HEK293T (cell line): ENCODE measurements around the gene ELOVL6.

Source experiments
- BHLHE40 ChIP-seq: fragments of 450-650 bp; IDR thresholded peaks from 2 replicates; pipeline ENCODE4 v1.6.1; 2016; ENCODE audit warnings: mild to moderate bottlenecking, moderate library complexity, borderline replicate concordance
- CTBP1 ChIP-seq: fragments of 450-650 bp; IDR thresholded peaks from 2 replicates; pipeline ENCODE4 v1.6.1; 2016; ENCODE audit warnings: borderline replicate concordance
- ELF4 ChIP-seq: fragments of 450-650 bp; IDR thresholded peaks from 2 replicates; pipeline ENCODE4 v1.6.1; 2017; ENCODE audit warnings: antibody characterized with exemption
- FOXA1 ChIP-seq: fragments of 450-650 bp; IDR thresholded peaks from 2 replicates; pipeline ENCODE4 v1.6.1; 2016; ENCODE audit warnings: mild to moderate bottlenecking
- FOXK2 ChIP-seq: fragments of 450-650 bp; IDR thresholded peaks from 2 replicates; pipeline ENCODE4 v1.6.1; 2016; ENCODE audit warnings: mild to moderate bottlenecking
- FOXM1 ChIP-seq: fragments of 450-650 bp; IDR thresholded peaks from 2 replicates; pipeline ENCODE4 v1.6.1; 2017; ENCODE audit warnings: mild to moderate bottlenecking, borderline replicate concordance
- L3MBTL2 ChIP-seq: fragments of 450-650 bp; conservative IDR thresholded peaks from 2 replicates; pipeline ENCODE4 v1.6.1; 2016; ENCODE audit warnings: mild to moderate bottlenecking
- LEF1 ChIP-seq: fragments of 450-650 bp; IDR thresholded peaks from 2 replicates; pipeline ENCODE4 v1.6.1; 2017; ENCODE audit warnings: mild to moderate bottlenecking, borderline replicate concordance
- SP1 ChIP-seq: fragments of 450-650 bp; IDR thresholded peaks from 2 replicates; pipeline ENCODE4 v1.6.1; 2017
- SUZ12 ChIP-seq: fragments of 450-650 bp; IDR thresholded peaks from 2 replicates; pipeline ENCODE4 v1.6.1; 2016; ENCODE audit warnings: mild to moderate bottlenecking
- ZNF384 ChIP-seq: fragments of 450-650 bp; IDR thresholded peaks from 2 replicates; pipeline ENCODE4 v1.6.1; 2016
- TF ChIP-seq, protein P1 (sequence below): fragments of 450-650 bp; IDR thresholded peaks from 2 replicates; pipeline ENCODE4 v1.6.1; 2016

DNA sequence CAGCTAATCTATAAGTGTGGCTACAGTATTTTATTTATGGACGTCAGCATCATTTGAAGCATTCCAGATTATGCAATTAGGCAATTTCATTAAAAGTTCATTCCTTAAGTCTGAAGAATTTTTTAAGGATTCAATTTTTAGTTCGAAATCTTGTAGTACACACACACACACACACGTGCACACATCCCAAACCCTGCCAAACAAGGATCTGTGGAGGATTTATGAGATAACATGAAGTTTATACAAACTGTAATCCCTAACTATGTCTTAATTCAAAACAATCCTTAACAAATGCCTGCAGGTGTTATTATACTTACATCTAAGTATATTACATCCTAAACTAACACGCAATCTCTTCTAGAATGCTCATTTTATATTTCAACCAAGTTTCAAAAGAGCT is 105.8 kb downstream of the ELOVL6 start:
- TF ChIP-seq ZNF384, result no peak
- no peak for TF ChIP-seq BHLHE40
- TF ChIP-seq L3MBTL2, result no peak
- TF ChIP-seq SUZ12, result no peak
- TF ChIP-seq FOXM1, result no peak
- no peak for TF ChIP-seq LEF1
- TF ChIP-seq ELF4, result no peak
- no peak for TF ChIP-seq CTBP1
- TF ChIP-seq SP1, result no peak
- TF ChIP-seq FOXK2, result no peak
- no peak for TF ChIP-seq FOXA1
- TF ChIP-seq, protein P1, sequence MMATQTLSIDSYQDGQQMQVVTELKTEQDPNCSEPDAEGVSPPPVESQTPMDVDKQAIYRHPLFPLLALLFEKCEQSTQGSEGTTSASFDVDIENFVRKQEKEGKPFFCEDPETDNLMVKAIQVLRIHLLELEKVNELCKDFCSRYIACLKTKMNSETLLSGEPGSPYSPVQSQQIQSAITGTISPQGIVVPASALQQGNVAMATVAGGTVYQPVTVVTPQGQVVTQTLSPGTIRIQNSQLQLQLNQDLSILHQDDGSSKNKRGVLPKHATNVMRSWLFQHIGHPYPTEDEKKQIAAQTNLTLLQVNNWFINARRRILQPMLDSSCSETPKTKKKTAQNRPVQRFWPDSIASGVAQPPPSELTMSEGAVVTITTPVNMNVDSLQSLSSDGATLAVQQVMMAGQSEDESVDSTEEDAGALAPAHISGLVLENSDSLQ, result no peak
